GM12878 (cell line): ENCODE results near the gene CDK16.

ENCODE experiments used
- BCLAF1 ChIP-seq: fragments of 450-650 bp; IDR thresholded peaks from 2 replicates; pipeline ENCODE4 v1.6.1; 2017; ENCODE audit warnings: antibody characterized with exemption, mild to moderate bottlenecking, moderate library complexity
- CBX5 ChIP-seq: sonication (generic); IDR thresholded peaks from 2 replicates; pipeline ENCODE4 v1.6.1; 2016; ENCODE audit warnings: low read depth, moderate library complexity, mild to moderate bottlenecking, inconsistent platforms
- CHD2 ChIP-seq: IDR thresholded peaks from 2 replicates; pipeline ENCODE4 v1.6.1; 2011; ENCODE audit warnings: low read depth, low read length, improper control_type of control experiment, borderline replicate concordance
- CTCF ChIP-seq, 3 experiments: IDR thresholded peaks in 2 of 3; conservative IDR thresholded peaks in 1 of 3; 2 replicates each; pipeline ENCODE4 v1.5.1; 2011; ENCODE audit warnings: low read depth in 3 of 3, low read length in 3 of 3, mild to moderate bottlenecking in 3 of 3, control low read depth in 2 of 3, moderate library complexity in 2 of 3, inconsistent platforms in 1 of 3, mixed read lengths in 1 of 3; ENCODE audit not compliant: control insufficient read depth in 2 of 3, insufficient read depth in 1 of 3; ENCODE audit errors: extremely low read depth in 1 of 3
- EZH2 ChIP-seq: IDR thresholded peaks from 2 replicates; pipeline ENCODE4 v1.6.1; 2012; ENCODE audit warnings: low read depth, mild to moderate bottlenecking, control low read depth, inconsistent platforms, low read length, borderline replicate concordance; ENCODE audit not compliant: control insufficient read depth
- GABPA ChIP-seq: IDR thresholded peaks from 2 replicates; pipeline ENCODE4 v1.6.1; 2014; ENCODE audit warnings: antibody characterized with exemption, low read depth, mild to moderate bottlenecking, inconsistent platforms
- HDAC2 ChIP-seq: fragments of 200-600 bp; sonication (generic); IDR thresholded peaks from 2 replicates; pipeline ENCODE4 v1.6.1; 2017
- HDAC6 ChIP-seq: fragments of 200-600 bp; sonication (generic); IDR thresholded peaks from one replicate; pipeline ENCODE4 v1.8.0; 2017; ENCODE audit warnings: antibody characterized with exemption; ENCODE audit not compliant: unreplicated experiment
- KDM1A ChIP-seq: fragments of 200-600 bp; sonication (generic); IDR thresholded peaks from 2 replicates; pipeline ENCODE4 v1.6.1; 2016; ENCODE audit warnings: borderline replicate concordance
- NFYB ChIP-seq: IDR thresholded peaks from 2 replicates; pipeline ENCODE4 v1.6.1; 2011; ENCODE audit warnings: low read depth, mild to moderate bottlenecking, low read length, improper control_type of control experiment, moderate library complexity; ENCODE audit not compliant: insufficient read depth
- RAD21 ChIP-seq: IDR thresholded peaks from 2 replicates; pipeline ENCODE4 v1.6.1; 2011; ENCODE audit warnings: mild to moderate bottlenecking, low read depth, low read length, moderate library complexity; ENCODE audit not compliant: insufficient read depth
- SMC3 ChIP-seq: IDR thresholded peaks from 2 replicates; pipeline ENCODE4 v1.6.1; 2011; ENCODE audit warnings: low read length, improper control_type of control experiment, borderline replicate concordance
- TAF1 ChIP-seq: IDR thresholded peaks from 2 replicates; pipeline ENCODE4 v1.6.1; 2011; ENCODE audit warnings: mild to moderate bottlenecking, low read depth, low read length, borderline replicate concordance
- TF ChIP-seq, protein P1 (sequence below): IDR thresholded peaks from 2 replicates; pipeline ENCODE4 v1.6.1; 2011; ENCODE audit warnings: borderline replicate concordance, low read depth, mild to moderate bottlenecking, moderate library complexity, low read length; ENCODE audit not compliant: insufficient read depth, poor library complexity, severe bottlenecking

DNA sequence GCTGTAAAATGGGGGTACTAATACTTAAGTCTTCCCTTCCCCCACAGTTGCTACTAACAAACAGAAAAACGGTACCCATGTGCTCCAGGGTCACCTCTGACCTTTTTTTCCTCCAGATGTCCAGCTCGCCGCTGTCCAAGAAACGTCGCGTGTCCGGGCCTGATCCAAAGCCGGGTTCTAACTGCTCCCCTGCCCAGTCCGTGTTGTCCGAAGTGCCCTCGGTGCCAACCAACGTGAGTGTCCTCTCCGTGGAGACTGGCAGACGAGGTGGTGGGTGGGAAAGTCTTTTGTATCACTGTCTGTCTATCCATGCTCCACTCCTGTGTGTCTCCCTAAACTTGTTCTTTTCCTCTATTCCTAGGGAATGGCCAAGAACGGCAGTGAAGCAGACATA is 19.8 kb upstream of the CDK16 start:
- no peak for TF ChIP-seq BCLAF1
- no peak for TF ChIP-seq SMC3
- TF ChIP-seq EZH2: no peak
- TF ChIP-seq CHD2: no peak
- TF ChIP-seq CTCF (IDR thresholded peaks at IDR 0.05 in 2 of 3, conservative IDR thresholded peaks at IDR 0.05 in 1 of 3; ENCODE audit: control insufficient read depth in 2 of 3, extremely low read depth in 1 of 3, insufficient read depth in 1 of 3, low read depth in 3 of 3, low read length in 3 of 3): no peak
- TF ChIP-seq CBX5: no peak
- no peak for TF ChIP-seq HDAC2
- no peak for TF ChIP-seq RAD21
- no peak for TF ChIP-seq GABPA
- TF ChIP-seq TAF1: no peak
- no peak for TF ChIP-seq HDAC6
- no peak for TF ChIP-seq KDM1A
- TF ChIP-seq NFYB: no peak
- TF ChIP-seq, protein P1, sequence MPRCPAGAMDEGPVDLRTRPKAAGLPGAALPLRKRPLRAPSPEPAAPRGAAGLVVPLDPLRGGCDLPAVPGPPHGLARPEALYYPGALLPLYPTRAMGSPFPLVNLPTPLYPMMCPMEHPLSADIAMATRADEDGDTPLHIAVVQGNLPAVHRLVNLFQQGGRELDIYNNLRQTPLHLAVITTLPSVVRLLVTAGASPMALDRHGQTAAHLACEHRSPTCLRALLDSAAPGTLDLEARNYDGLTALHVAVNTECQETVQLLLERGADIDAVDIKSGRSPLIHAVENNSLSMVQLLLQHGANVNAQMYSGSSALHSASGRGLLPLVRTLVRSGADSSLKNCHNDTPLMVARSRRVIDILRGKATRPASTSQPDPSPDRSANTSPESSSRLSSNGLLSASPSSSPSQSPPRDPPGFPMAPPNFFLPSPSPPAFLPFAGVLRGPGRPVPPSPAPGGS: no peak
